H1 (cell line): ENCODE data around the gene PCDHA1. TPM values are rescaled to one million over a fixed set of nuclear protein-coding genes. Genes with fewer than 3 reads are reported as not detected.

Source experiments
- BRCA1 ChIP-seq: IDR thresholded peaks from 2 replicates; pipeline ENCODE4 v1.6.1; 2012; ENCODE audit warnings: low read depth, low read length, improper control_type of control experiment
- YY1 ChIP-seq: IDR thresholded peaks from 2 replicates; pipeline ENCODE4 v1.6.1; 2011; ENCODE audit warnings: low read depth, mild to moderate bottlenecking, low read length
- polyA plus RNA-seq, 7 experiments: library from polyadenylated mRNA; depleted of rRNA in 3 of 7; stranded (reverse) in 5 of 7; unstranded in 2 of 7; fragments of >200 nt in 5 of 7; fragments of 200-250 nt in 2 of 7; gene quantifications; 1 replicate in 5 of 7; 2 replicates in 1 of 7; 4 replicates in 1 of 7; pipeline versions ENCODE4 v1.2.1 to v1.2.3, GENCODE V29; 2011 to 2013; ENCODE audit warnings: missing spikeins in 2 of 7, mixed read lengths in 2 of 7
- total RNA-seq: library from RNA; stranded (reverse); fragmentation: NEBNext Ultra II Directional; extraction: Animal tissue kit (Norgen Biotek cat#: 25700); gene quantifications from 2 replicates; pipeline ENCODE4 v1.2.1, GENCODE V29; 2021
- TF ChIP-seq, protein P1 (sequence below): fragments of 300-600 bp; sonication (generic); IDR thresholded peaks from 2 replicates; pipeline ENCODE4 v1.7.1; 2012; ENCODE audit warnings: low read length, moderate library complexity, mild to moderate bottlenecking, inconsistent platforms; ENCODE audit not compliant: insufficient replicate concordance

PCDHA1 gene
- total and polyA plus RNA-seq, 2 of the 8 experiments (the other 6 are each of a cell fraction or from before 2014, with no cell fraction given) = 0.23 to 0.50 TPM

DNA sequence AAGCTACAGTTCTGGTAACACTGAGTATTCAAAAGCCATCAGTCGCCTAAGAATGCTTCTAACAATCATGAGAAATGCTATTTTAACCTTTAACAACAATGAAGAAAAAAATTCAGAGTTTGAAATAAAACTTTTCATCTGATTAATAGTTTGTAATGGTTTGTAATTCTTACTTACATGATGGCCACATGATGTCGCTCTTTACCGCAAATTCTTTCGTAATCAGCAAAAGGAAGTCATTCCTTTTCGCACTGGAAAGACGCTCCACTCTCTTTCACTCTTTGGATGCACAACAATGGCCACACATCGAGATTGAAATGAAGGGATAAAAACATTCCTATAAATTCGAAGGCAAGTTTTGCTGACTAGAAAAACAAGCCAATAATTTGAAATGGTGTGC, 48.1 kb downstream of the PCDHA1 start, which contains the start of gene PCDHA7 (continued):
- TF ChIP-seq, protein P1, sequence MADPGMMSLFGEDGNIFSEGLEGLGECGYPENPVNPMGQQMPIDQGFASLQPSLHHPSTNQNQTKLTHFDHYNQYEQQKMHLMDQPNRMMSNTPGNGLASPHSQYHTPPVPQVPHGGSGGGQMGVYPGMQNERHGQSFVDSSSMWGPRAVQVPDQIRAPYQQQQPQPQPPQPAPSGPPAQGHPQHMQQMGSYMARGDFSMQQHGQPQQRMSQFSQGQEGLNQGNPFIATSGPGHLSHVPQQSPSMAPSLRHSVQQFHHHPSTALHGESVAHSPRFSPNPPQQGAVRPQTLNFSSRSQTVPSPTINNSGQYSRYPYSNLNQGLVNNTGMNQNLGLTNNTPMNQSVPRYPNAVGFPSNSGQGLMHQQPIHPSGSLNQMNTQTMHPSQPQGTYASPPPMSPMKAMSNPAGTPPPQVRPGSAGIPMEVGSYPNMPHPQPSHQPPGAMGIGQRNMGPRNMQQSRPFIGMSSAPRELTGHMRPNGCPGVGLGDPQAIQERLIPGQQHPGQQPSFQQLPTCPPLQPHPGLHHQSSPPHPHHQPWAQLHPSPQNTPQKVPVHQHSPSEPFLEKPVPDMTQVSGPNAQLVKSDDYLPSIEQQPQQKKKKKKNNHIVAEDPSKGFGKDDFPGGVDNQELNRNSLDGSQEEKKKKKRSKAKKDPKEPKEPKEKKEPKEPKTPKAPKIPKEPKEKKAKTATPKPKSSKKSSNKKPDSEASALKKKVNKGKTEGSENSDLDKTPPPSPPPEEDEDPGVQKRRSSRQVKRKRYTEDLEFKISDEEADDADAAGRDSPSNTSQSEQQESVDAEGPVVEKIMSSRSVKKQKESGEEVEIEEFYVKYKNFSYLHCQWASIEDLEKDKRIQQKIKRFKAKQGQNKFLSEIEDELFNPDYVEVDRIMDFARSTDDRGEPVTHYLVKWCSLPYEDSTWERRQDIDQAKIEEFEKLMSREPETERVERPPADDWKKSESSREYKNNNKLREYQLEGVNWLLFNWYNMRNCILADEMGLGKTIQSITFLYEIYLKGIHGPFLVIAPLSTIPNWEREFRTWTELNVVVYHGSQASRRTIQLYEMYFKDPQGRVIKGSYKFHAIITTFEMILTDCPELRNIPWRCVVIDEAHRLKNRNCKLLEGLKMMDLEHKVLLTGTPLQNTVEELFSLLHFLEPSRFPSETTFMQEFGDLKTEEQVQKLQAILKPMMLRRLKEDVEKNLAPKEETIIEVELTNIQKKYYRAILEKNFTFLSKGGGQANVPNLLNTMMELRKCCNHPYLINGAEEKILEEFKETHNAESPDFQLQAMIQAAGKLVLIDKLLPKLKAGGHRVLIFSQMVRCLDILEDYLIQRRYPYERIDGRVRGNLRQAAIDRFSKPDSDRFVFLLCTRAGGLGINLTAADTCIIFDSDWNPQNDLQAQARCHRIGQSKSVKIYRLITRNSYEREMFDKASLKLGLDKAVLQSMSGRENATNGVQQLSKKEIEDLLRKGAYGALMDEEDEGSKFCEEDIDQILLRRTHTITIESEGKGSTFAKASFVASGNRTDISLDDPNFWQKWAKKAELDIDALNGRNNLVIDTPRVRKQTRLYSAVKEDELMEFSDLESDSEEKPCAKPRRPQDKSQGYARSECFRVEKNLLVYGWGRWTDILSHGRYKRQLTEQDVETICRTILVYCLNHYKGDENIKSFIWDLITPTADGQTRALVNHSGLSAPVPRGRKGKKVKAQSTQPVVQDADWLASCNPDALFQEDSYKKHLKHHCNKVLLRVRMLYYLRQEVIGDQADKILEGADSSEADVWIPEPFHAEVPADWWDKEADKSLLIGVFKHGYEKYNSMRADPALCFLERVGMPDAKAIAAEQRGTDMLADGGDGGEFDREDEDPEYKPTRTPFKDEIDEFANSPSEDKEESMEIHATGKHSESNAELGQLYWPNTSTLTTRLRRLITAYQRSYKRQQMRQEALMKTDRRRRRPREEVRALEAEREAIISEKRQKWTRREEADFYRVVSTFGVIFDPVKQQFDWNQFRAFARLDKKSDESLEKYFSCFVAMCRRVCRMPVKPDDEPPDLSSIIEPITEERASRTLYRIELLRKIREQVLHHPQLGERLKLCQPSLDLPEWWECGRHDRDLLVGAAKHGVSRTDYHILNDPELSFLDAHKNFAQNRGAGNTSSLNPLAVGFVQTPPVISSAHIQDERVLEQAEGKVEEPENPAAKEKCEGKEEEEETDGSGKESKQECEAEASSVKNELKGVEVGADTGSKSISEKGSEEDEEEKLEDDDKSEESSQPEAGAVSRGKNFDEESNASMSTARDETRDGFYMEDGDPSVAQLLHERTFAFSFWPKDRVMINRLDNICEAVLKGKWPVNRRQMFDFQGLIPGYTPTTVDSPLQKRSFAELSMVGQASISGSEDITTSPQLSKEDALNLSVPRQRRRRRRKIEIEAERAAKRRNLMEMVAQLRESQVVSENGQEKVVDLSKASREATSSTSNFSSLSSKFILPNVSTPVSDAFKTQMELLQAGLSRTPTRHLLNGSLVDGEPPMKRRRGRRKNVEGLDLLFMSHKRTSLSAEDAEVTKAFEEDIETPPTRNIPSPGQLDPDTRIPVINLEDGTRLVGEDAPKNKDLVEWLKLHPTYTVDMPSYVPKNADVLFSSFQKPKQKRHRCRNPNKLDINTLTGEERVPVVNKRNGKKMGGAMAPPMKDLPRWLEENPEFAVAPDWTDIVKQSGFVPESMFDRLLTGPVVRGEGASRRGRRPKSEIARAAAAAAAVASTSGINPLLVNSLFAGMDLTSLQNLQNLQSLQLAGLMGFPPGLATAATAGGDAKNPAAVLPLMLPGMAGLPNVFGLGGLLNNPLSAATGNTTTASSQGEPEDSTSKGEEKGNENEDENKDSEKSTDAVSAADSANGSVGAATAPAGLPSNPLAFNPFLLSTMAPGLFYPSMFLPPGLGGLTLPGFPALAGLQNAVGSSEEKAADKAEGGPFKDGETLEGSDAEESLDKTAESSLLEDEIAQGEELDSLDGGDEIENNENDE = no peak
- TF ChIP-seq BRCA1 (no peak), YY1 (no peak)
